Erythroblast (primary cell): ENCODE results near the gene KIN.

Experiments
- GATA1 ChIP-seq: IDR thresholded peaks from 2 replicates; pipeline ENCODE4 v1.6.1; 2011; ENCODE audit warnings: low read depth, mild to moderate bottlenecking, control low read depth, low read length, moderate library complexity
- POLR2A ChIP-seq: IDR thresholded peaks from 2 replicates; pipeline ENCODE4 v1.6.1; 2011; ENCODE audit warnings: mild to moderate bottlenecking, low read length

GRCh38 chr10:7752251-7752650 is 35.5 kb downstream of the KIN start:
- TF ChIP-seq POLR2A, result no peak
- no peak for TF ChIP-seq GATA1
